DMS79 (cell line): ENCODE data around the gene TMEM97.
"Not testable (repeated sequence)": the region's sequence is repeated elsewhere in the genome, so short reads cannot be mapped to it uniquely, and the experiment has no call there.

Experiments
- DNase-seq: peaks from one replicate; lab custom pipeline; 2025; lab: John Stamatoyannopoulos, UW

TMEM97 gene

DNA sequence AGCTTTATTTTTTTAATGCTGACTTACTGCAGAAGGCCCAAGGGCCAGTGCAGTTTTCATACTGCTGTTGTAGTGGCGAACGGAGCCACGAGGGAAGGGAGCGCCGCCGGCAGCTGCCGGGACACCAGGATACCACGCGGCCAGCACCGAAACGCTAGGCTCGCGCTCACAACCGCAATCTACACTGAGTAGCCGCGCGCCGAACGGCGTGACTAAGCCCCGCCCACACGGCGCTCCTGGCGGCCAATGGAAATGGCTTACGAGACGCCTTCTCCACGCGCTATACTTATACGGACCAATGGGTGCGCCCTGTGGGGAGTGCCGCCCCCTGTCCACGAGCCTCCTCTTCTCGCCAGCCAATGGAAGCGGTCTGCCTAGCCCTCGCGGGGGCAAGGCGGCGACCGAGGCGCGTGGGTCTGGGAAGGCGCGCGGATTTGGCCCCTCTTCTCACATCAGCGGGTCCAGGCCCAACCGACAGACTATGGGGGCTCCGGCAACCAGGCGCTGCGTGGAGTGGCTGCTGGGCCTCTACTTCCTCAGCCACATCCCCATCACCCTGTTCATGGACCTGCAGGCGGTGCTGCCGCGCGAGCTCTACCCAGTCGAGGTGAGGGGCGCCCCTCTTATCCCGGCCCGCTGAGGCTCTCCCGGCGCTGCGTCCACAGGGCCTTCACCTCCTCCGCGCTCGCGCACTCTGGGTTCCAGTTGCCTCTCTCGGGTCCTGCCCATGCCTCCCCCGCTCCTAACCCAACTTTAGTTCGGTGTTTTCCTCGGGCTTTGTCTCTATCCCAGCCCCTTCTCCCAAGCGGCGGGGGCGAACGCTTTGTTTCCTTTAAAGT lies at the start of gene TMEM97:
Gene TMEM97 (plus strand): TSS at position 442 of the 839 bp plus-strand sequence. CDS start 40 bp downstream, at position 482.
- peak; percentile 95 for DNase-seq

GRCh38 chr17:28270055-28270454 lies 48.9 kb upstream of the TMEM97 start:
- DNase-seq = no peak

GRCh38 chr17:28270926-28271325 lies 48.1 kb upstream of the TMEM97 start:
- DNase-seq = no peak

- DNase-seq = no peak
These were observed 47.6 kb upstream of the TMEM97 start for GRCh38 chr17:28271431-28271830.

DNA sequence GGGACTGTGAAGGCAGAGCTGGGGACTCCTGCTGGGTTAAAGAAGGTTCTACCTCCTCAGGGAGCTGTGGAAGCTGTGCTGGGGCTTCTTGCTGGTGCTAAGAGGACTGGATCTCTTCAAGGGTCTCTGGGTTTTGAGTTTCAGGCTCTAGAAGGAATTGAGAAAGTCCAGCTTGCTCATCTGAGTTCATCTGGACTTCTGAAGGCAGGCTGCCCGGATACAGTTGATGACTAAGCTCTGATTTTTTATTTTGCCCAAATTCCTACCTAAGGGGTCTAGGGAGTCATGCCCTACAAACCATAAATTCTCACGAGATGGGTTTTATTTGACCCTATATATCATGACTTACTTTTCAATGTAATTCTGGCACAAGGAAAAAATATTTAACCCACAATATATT lies 46.8 kb upstream of the TMEM97 start:
- no peak for DNase-seq

- DNase-seq = not testable (repeated sequence)
These were observed 45.7 kb upstream of the TMEM97 start for GRCh38 chr17:28273341-28273740.

- DNase-seq = no peak
These were observed 44.3 kb upstream of the TMEM97 start for GRCh38 chr17:28274591-28275265.

DNA sequence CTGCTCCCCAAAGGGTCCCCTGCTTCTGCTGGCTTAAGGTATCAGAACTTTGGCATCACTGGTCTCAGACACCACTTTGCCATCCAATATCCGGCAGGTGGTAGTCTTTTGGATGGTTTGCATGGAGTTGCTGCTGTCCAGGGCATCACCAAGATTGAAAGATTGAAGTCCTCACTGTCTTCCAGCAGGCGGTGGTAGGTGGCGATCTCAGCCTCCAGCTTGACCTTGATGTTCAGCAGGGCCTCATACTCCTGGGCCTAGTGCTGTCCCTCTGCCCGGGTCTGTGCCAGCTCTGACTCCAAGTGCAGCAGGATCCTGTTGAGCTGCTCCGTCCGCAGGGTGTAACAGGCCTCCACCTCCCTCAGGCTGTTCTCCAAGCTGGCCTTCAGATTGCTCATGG lies 43.0 kb upstream of the TMEM97 start:
- no peak for DNase-seq

DNA sequence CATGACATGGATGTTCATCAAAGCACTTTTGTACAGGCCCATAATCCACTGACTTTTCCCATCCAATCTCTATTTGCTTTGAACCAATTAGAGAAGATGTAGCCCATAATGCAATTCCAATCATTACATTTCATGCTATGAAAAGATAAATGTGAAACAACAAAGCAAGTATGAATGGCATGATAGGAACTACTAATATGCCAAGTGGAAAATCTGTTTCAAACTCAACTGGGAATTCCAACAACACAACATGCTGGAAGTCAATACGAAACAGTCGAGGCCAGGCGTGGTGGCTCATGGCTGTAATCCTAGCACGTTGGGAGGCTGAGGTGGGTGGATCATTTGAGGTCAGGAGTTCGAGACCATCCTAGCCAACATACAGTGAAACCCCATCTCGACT lies 39.6 kb upstream of the TMEM97 start:
- no peak for DNase-seq

DNA sequence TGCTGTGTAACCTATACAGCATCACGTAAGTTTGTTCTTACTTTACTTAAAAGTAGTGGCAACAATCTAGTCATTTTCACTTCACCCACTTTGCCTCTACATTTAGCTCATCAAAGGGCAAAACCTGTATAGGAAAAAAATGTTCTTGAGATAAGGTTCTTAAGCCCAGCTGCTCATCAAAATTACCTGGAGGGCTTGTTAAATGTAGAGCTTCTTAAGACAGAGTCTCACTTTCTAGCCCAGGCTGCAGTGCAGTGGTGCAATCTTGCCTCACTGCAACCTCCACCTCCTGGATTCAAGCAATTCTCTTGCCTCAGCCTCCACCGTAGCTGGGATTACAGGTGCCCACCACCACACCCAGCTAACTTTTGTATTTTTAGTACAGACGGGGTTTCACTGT lies 38.2 kb upstream of the TMEM97 start:
- no peak for DNase-seq

- peak; percentile 48 for DNase-seq
These were observed 36.4 kb upstream of the TMEM97 start for GRCh38 chr17:28282596-28282995.

DNA sequence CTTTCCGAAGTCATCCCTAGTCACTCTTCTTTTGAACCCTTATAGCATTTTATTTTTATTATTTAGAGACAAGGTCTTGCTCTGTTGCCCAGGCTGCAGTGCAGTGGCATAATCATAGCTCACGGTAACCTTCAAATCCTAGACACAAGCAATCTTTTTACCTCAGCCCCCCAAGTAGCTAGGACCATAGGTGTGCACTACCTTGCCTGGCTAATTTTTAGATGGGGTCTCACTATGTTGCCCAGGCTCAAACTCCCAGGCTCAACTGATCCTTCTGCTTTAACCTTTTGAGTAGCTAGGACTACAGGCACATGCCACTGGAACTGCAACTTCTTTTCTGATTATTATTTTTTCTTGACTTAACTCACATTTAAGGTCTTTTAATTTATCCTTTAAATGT lies 33.0 kb upstream of the TMEM97 start:
- DNase-seq = no peak

DNA sequence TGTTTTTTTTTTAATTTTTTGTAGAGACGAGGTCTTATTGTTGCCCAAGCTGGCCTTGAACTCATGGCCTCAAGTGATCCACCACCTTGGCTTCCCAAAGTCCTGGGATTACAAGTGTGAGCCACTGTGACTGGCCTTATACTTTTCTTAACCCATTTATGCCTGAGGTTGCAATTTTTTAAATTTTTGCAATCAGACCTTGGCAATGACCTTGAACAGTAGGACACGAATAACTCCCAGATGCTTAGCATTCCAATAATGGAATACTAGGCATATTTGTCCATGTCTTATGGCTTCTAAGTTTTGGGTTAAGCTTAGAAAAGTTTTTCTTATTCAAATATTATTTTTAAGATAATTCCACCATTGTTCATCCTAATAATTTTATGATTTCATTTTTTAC lies 28.3 kb upstream of the TMEM97 start:
- DNase-seq = no peak

DNA sequence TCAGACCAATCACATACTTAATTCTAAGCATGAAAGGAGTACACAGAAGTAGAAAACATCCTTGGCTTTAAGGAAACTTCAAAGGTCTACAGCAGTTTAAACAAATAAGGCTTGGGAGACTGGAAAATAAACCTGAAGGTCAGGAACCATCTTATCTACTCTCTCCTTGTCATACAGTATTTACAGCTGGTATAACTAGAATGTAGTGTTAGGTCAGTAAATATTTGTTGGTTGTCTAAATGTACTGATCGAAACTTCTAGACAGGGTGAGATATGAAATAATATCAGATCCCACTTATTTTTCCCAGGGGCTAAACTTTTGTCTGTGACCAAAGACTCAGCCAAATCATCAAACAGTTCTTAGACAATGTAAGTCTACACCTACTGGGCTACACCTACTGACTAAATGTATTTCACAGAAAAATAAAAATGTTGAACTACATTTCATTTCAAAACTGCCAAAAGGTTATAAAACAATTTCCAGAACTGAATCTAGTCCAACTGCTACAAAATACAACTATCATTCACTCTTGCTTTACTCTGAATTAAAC lies 27.1 kb upstream of the TMEM97 start:
- DNase-seq = no peak

DNA sequence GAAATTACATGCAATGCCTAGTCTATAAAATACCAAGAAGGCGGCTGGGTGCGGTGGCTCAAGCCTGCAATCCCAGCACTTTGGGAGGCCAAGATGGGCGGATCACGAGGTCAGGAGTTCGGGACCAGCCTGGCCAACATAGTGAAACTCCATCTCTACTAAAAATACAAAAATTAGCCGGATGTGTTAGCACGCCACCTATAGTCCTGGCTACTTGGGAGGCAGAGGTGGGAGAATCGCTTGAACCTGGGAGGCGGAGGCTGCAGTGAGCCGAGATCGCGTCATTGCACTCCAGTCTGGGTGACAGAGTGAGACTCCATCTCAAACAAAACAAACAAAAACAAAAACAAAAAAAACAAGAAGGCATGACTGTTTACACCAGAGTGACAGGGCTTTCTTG lies 26.1 kb upstream of the TMEM97 start:
- DNase-seq = not testable (repeated sequence)

DNA sequence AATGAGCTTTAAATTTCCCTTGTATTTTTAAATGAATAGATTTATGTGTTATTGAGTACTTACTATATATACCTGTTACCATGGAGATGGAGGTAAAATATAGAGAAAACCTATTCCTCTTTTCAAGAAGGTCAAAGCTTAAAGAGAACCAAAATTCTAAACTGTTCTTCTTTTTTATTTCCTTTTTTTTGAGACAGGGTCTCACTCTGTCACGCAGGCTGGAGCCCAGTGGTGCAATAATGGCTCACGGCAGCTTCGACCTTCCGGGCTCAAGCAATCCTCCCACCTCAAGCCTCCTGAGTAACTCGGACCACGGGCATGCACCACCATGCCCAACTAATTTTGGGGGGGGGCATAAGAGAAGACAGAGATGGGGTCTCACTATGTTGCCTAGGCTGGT lies 25.0 kb upstream of the TMEM97 start:
- no peak for DNase-seq

DNA sequence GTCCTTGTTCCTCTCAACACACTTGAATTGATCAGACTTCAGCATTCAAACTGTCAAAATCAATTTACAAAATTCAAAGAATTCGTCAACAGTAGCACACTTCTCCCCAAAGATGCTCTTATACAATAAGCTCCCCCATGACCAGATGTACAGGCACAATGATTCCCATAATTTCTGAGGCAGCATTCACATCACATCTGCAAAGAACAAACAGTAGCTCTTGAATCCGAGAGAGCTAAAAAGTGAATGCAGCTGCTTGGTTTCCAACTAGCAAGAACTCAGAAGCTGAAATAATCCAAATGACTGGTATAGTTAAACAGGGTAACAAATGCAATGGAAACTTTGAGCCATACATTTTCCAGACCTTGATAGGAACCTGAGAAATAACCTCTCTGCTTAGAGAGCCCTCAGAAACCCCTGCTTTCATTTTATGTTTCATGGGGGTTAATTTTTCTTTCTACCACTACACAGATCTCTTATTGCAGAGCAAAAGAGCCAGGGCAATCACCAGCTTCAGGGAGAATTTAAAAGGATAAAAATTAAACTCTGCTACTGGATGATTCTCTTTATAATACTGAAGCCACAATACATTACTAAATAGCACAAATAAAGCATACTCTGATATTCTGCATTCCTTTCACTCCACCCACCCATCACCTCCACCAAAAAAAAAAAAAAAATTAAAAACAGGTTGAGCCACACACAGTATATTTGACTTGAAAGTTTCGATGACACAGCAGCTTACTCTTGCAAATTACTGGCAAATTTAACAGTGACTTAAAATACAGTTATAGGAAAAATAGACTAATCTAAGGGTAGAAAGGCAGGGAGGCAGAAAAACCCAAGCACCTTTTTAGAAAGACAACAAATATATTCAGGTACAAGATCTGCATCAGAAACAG lies 23.1 kb upstream of the TMEM97 start:
- DNase-seq = no peak

- DNase-seq = no peak
These were observed 20.6 kb upstream of the TMEM97 start for GRCh38 chr17:28298449-28298848.

GRCh38 chr17:28306954-28307401 lies 12.0 kb upstream of the TMEM97 start:
- DNase-seq = no peak

- no peak for DNase-seq
These were observed 5.2 kb upstream of the TMEM97 start for GRCh38 chr17:28313841-28314240.

DNA sequence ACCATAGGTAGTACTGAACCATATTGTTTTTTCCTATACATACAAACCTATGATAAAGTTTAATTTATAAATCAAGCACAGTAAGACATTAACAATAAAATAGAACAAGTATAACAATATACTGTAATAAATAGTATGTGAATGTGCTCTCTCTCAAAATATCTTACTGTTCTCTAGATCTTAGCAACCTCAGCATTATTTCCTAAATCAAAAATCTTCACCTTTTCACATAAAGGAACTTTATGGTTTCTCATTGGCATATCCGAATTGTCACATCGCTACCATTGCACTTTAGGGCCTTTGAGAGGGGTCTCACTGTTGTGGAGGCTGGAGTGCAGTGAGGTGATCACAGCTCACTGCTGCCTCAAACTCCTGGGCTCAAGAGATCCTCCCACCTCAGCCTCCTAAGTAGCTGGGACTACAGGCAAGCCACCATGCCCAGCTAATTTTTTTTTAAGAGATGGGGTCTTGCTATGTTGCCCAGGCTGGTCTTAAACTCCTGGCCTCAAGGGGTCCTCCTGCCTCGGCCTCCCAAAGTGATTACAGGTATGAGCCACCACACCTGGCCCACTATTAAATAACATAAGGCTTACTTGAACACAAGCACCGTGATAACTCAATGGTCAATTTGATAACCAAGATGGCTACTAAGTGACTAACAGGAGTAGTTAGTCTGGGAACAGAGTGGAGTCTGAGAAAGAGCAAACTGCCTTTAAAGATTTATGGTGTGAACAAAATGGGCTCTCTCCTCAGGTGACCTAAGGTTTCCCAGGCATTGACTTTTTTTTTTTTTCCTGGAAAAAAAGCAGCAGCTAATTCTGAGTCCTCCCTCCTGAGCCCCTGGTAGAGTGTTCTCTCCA lies 2.9 kb upstream of the TMEM97 start:
- no peak for DNase-seq
